Erythroblast (primary cell): ENCODE results near the gene ADARB2.

Experiments
- GATA1 ChIP-seq: IDR thresholded peaks from 2 replicates; pipeline ENCODE4 v1.6.1; 2011; ENCODE audit warnings: low read depth, mild to moderate bottlenecking, control low read depth, low read length, moderate library complexity
- POLR2A ChIP-seq: IDR thresholded peaks from 2 replicates; pipeline ENCODE4 v1.6.1; 2011; ENCODE audit warnings: mild to moderate bottlenecking, low read length

- TF ChIP-seq GATA1 = no peak
- no peak for TF ChIP-seq POLR2A
These were observed 198.1 kb downstream of the ADARB2 start for GRCh38 chr10:1539216-1539615.
